KMS-11 (cell line): ENCODE measurements around the gene PDIK1L.

Experiments used
- H2AFZ ChIP-seq: fragments of 200-600 bp; sonication (generic); 2 replicates; pipeline ENCODE4 v1.6.1; 2016; ENCODE audit warnings: antibody characterized with exemption, mixed run types, low read depth
- H3K27ac ChIP-seq: fragments of 200-600 bp; sonication (generic); 2 replicates; pipeline ENCODE4 v1.6.1; 2016; ENCODE audit warnings: mild to moderate bottlenecking, mixed run types
- H3K27me3 ChIP-seq: fragments of 200-600 bp; sonication (generic); 2 replicates; pipeline ENCODE4 v1.6.1; 2017; ENCODE audit warnings: mild to moderate bottlenecking, low read depth, mixed run types, moderate library complexity; ENCODE audit not compliant: insufficient read depth
- H3K36me3 ChIP-seq: fragments of 200-600 bp; sonication (generic); 2 replicates; pipeline ENCODE4 v1.6.1; 2017; ENCODE audit warnings: mild to moderate bottlenecking, mixed run types; ENCODE audit not compliant: insufficient read depth
- H3K4me1 ChIP-seq: fragments of 200-600 bp; sonication (generic); 2 replicates; pipeline ENCODE4 v1.6.1; 2016; ENCODE audit warnings: mild to moderate bottlenecking, low read depth, mixed run types; ENCODE audit not compliant: poor library complexity, severe bottlenecking
- H3K4me2 ChIP-seq: fragments of 200-600 bp; sonication (generic); 2 replicates; pipeline ENCODE4 v1.7.0; 2016; ENCODE audit warnings: mild to moderate bottlenecking, mixed run types
- H3K4me3 ChIP-seq: fragments of 200-600 bp; sonication (generic); IDR thresholded peaks from 2 replicates; pipeline ENCODE4 v1.6.1; 2017; ENCODE audit warnings: low read depth, low read length, mixed read lengths; ENCODE audit not compliant: insufficient read depth
- H3K79me2 ChIP-seq: fragments of 200-600 bp; sonication (generic); 2 replicates; pipeline ENCODE4 v1.6.1; 2016; ENCODE audit warnings: low read depth, mixed run types; ENCODE audit not compliant: insufficient read depth
- H3K9ac ChIP-seq: fragments of 200-600 bp; sonication (generic); 2 replicates; pipeline ENCODE4 v1.6.1; 2016; ENCODE audit warnings: mild to moderate bottlenecking, mixed run types
- H4K20me1 ChIP-seq: fragments of 200-600 bp; sonication (generic); 2 replicates; pipeline ENCODE4 v1.6.1; 2016; ENCODE audit warnings: mild to moderate bottlenecking, mixed run types; ENCODE audit not compliant: insufficient read depth
- TF ChIP-seq, protein P1 (sequence below): fragments of 200-600 bp; sonication (generic); conservative IDR thresholded peaks from 2 replicates; pipeline ENCODE4 v1.6.1; 2017; ENCODE audit warnings: low read depth, mild to moderate bottlenecking, antibody characterized with exemption, low read length, moderate library complexity, mixed read lengths

The PDIK1L gene

DNA sequence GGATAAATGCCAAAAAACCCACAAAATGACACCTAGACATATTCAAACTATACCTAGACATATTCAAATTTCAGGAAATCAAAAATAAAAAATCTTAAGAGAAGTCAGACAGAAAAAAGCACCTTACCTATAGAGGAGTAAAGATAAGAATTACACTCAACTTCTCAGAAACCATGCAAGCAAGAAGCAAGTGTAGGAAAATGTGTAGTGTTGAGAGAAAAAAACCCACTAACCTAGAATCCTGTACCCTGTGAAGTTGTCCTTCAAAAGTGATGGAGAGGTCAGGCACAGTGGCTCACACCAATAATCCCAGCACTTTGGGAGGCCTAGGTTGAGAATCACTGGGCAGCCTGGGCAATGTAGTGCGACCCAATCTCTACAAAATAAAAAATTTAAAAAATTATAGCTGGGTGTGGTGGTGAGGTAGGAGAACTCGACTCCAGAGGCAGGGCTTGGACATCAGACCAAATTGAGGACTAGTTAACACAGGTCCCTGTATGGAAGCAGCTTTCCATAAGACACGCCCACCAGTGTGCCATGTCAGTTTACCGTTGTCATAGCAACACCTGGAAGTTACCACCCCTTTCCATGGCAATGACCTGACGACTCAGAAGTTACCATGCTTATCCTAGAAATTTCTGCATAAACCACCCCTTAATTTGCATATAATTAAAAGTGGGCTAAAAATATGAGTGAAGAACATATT, 20.7 kb downstream of the PDIK1L start:
- peaks cover 4% of the 10 kb centered on the region for H3K4me1 ChIP-seq
- H3K79me2 ChIP-seq, result no peaks in the 10 kb centered on the region
- H3K27ac ChIP-seq, result no peak overlapping the region
- no peak overlapping the region for H3K9ac ChIP-seq
- H3K4me2 ChIP-seq, result no peak overlapping the region
- TF ChIP-seq, protein P1, sequence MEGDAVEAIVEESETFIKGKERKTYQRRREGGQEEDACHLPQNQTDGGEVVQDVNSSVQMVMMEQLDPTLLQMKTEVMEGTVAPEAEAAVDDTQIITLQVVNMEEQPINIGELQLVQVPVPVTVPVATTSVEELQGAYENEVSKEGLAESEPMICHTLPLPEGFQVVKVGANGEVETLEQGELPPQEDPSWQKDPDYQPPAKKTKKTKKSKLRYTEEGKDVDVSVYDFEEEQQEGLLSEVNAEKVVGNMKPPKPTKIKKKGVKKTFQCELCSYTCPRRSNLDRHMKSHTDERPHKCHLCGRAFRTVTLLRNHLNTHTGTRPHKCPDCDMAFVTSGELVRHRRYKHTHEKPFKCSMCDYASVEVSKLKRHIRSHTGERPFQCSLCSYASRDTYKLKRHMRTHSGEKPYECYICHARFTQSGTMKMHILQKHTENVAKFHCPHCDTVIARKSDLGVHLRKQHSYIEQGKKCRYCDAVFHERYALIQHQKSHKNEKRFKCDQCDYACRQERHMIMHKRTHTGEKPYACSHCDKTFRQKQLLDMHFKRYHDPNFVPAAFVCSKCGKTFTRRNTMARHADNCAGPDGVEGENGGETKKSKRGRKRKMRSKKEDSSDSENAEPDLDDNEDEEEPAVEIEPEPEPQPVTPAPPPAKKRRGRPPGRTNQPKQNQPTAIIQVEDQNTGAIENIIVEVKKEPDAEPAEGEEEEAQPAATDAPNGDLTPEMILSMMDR, result no peak
- H4K20me1 ChIP-seq, result no peaks in the 10 kb centered on the region
- H3K4me3 ChIP-seq, result no peak overlapping the region
- no peak overlapping the region for H2AFZ ChIP-seq
- no peaks in the 10 kb centered on the region for H3K27me3 ChIP-seq
- no peaks in the 10 kb centered on the region for H3K36me3 ChIP-seq

DNA sequence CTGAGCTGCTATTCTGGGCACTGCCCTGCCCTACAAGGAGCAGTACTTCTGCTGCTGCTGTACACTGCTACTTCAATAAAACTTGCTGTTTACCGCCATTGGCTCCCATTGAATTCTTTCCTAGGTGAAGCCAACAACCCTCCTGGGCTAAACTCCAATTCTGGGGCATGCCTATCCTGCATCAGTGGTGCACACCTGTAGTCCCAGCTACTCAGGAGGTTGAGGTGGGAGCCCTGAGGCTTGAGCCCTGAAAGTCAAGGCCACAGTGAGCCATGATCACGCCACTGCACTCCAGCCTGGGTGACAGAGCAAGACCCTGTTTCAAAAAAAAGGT, 21.2 kb downstream of the PDIK1L start:
- no peak overlapping the region for H2AFZ ChIP-seq
- no peaks in the 10 kb centered on the region for H3K79me2 ChIP-seq
- H3K4me3 ChIP-seq, result no peak overlapping the region
- no peaks in the 10 kb centered on the region for H3K36me3 ChIP-seq
- TF ChIP-seq, protein P1, result no peak
- H3K9ac ChIP-seq, result no peak overlapping the region
- no peaks in the 10 kb centered on the region for H4K20me1 ChIP-seq
- no peaks in the 10 kb centered on the region for H3K27me3 ChIP-seq
- H3K4me2 ChIP-seq, result no peak overlapping the region
- no peak overlapping the region for H3K27ac ChIP-seq
- no peaks in the 10 kb centered on the region for H3K4me1 ChIP-seq

DNA sequence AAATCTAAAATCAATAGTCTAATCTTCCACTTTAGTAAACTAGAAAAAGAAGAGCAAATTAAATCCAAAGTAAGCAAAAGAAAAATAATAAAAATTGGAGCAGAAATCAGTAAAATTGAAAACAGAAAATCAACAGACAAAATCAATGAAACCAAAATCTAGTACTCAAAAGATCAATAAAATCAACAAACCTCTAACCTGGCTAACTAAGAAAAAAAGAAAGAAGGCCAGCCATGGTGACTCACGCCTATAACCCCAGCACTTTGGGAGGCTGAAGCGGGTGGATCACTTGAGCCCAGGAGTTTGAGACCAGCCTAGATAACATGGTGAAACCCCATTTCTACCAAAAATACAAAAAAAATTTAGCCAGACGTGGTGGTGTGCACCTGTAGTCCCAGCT, 22.8 kb downstream of the PDIK1L start:
- TF ChIP-seq, protein P1, result no peak

DNA sequence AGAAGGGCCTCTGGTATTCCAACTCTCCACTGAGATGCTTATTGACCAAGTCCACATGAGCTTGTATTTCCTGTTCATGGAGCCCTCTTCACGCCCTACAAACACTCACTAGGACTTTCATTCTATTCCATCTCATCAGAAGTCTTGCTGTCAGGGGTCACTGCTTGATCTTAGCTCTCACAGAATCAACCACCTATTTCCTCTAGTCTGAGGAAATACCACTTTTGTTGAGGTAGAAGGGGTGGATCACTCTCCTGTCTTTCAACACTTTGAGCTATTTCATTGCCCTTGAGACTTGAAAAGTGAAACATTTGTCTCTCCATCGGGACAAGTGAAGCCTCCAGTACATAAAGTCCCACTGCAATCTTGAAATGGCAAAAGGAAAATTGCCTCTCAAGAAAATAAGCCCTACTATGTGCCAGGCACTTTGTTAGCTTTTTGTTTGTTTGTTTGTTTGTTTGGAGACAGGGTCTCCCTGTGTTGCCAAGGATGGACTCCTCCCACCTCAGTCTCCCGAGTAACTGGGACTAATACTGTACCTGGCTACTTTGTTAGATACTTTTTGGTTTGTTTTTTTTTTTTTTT, 27.4 kb downstream of the PDIK1L start:
- H3K4me1 ChIP-seq, result no peaks in the 10 kb centered on the region
- H3K79me2 ChIP-seq, result no peaks in the 10 kb centered on the region
- H4K20me1 ChIP-seq, result no peaks in the 10 kb centered on the region
- H3K27me3 ChIP-seq, result no peaks in the 10 kb centered on the region
- TF ChIP-seq, protein P1, result no peak
- no peak overlapping the region for H3K27ac ChIP-seq
- no peak overlapping the region for H3K4me3 ChIP-seq
- H3K36me3 ChIP-seq, result no peaks in the 10 kb centered on the region
- H2AFZ ChIP-seq, result no peak overlapping the region
- no peak overlapping the region for H3K9ac ChIP-seq
- no peak overlapping the region for H3K4me2 ChIP-seq

More for the DNA sequence above, 22.8 kb downstream of the PDIK1L start:
- H3K36me3 ChIP-seq, result no peaks in the 10 kb centered on the region
- H3K4me2 ChIP-seq, result no peak overlapping the region
- H3K4me1 ChIP-seq, result no peaks in the 10 kb centered on the region
- H3K9ac ChIP-seq, result no peak overlapping the region
- H2AFZ ChIP-seq, result no peak overlapping the region
- no peaks in the 10 kb centered on the region for H3K27me3 ChIP-seq
- H3K79me2 ChIP-seq, result no peaks in the 10 kb centered on the region
- no peaks in the 10 kb centered on the region for H4K20me1 ChIP-seq
- no peak overlapping the region for H3K27ac ChIP-seq
- H3K4me3 ChIP-seq, result no peak overlapping the region
